ENCODE results near the gene ATP9B. TPM values are rescaled to one million over a fixed set of nuclear protein-coding genes. Genes with fewer than 3 reads are reported as not detected.
A peak's percentile ranks its signal among the peaks of the same experiment; 100 is the strongest.

ATP9B gene
- polyA plus RNA-seq, 3 donors = 7.2 to 20.3 (median 14.0) TPM

DNA sequence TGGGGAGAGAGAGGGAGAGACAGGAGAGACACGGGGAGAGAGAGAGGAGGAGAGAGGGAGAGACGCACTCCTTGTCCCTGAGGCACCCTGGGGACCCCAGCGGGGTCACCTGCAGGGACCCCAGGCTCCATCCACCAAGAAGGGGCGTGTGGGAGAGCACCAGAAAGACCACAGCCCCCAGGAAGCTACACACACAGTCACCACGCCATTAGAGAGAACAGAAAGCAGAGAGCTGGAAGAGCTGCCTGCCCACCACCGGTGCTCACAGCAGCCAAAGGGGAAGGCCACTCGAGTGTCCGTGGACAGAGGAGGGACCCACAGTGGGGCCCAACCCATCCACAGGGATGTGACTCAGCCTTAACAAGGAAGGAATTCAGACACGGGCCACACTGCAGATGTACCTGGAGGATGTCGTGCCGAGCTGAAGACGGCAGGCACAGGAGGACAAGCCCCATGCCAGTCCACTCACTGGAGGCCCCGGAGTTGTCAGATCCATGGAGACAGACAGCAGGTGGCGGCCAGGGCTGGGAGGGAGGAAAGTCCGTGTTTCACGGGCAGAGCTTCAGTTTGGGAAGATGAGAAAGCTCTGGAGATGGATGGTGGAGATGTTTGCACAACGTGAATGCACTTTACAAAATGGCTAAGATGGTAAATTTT lies 315.1 kb downstream of the ATP9B start:
- no peaks in the 10 kb centered on the region for H3K36me3 ChIP-seq (replicated peaks in 1 of 2; ENCODE audit: control insufficient read depth in 1 of 2, insufficient read depth in 2 of 2, low read length in 2 of 2)
- H3K4me3 ChIP-seq (replicated peaks in 1 of 3; ENCODE audit: low read depth in 2 of 3, low read length in 3 of 3) = no peak overlapping the region
- H3K27ac Mint-ChIP-seq = peak overlapping the region in 2 of 7 donors; percentile 0 to 28
- H3K27me3 ChIP-seq (ENCODE audit: control insufficient read depth in 2 of 2, insufficient read depth in 2 of 2, low read length in 2 of 2) = peaks cover 10 to 16% of the 10 kb centered on the region in 2 donors
- H3K9me3 ChIP-seq (replicated peaks in 1 of 2; ENCODE audit: control insufficient read depth in 1 of 2, insufficient read depth in 1 of 2, low read length in 2 of 2) = no peaks in the 10 kb centered on the region
- TF ChIP-seq, protein P1, sequence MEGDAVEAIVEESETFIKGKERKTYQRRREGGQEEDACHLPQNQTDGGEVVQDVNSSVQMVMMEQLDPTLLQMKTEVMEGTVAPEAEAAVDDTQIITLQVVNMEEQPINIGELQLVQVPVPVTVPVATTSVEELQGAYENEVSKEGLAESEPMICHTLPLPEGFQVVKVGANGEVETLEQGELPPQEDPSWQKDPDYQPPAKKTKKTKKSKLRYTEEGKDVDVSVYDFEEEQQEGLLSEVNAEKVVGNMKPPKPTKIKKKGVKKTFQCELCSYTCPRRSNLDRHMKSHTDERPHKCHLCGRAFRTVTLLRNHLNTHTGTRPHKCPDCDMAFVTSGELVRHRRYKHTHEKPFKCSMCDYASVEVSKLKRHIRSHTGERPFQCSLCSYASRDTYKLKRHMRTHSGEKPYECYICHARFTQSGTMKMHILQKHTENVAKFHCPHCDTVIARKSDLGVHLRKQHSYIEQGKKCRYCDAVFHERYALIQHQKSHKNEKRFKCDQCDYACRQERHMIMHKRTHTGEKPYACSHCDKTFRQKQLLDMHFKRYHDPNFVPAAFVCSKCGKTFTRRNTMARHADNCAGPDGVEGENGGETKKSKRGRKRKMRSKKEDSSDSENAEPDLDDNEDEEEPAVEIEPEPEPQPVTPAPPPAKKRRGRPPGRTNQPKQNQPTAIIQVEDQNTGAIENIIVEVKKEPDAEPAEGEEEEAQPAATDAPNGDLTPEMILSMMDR (IDR thresholded peaks at IDR 0.05) = no peak
- DNase-seq = no peak
- H4K20me1 ChIP-seq (ENCODE audit: insufficient read depth, low read length) = peaks cover 9% of the 10 kb centered on the region
- no peak overlapping the region for H3K9ac ChIP-seq (ENCODE audit: insufficient read depth, low read length, poor library complexity, severe bottlenecking)
- H3K36me3 Mint-ChIP-seq = peaks cover 4 to 8% of the 10 kb centered on the region in 2 donors
- peaks cover under 1% of the 10 kb centered on the region in 2 donors for H3K4me1 ChIP-seq (ENCODE audit: control insufficient read depth in 1 of 2, insufficient read depth in 2 of 2, low read length in 2 of 2)
- H3K9me3 Mint-ChIP-seq = peaks cover 0 to 4% (median 0%) of the 10 kb centered on the region in 7 donors
- H3K4me1 Mint-ChIP-seq = peaks cover 3% of the 10 kb centered on the region
- H3K4me2 ChIP-seq (replicated peaks; ENCODE audit: extremely low read depth, low read length, poor library complexity, severe bottlenecking) = no peak overlapping the region
- WGBS (ENCODE audit: insufficient coverage) = 74% methylated on average over 14 of the region's 17 CpGs
- H3K4me3 Mint-ChIP-seq = no peak overlapping the region
- H3K27ac ChIP-seq (ENCODE audit: low read depth in 1 of 2, low read length in 2 of 2) = no peak overlapping the region
- intact Hi-C loops (cut with micrococcal nuclease) = loop anchor here in 1 of 2 donors (5.0 kb wide), 1 partner anchor 38 kb away; no protein-coding TSS in a partner anchor
- H3K79me2 ChIP-seq (ENCODE audit: insufficient read depth, low read length) = no peaks in the 10 kb centered on the region
- no peak overlapping the region for H2AFZ ChIP-seq (ENCODE audit: insufficient read depth, low read depth, low read length, poor library complexity, severe bottlenecking)
- H3K27me3 Mint-ChIP-seq (ENCODE audit: low read depth in 3 of 3) = peaks cover 16 to 34% (median 26%) of the 10 kb centered on the region in 3 donors

DNA sequence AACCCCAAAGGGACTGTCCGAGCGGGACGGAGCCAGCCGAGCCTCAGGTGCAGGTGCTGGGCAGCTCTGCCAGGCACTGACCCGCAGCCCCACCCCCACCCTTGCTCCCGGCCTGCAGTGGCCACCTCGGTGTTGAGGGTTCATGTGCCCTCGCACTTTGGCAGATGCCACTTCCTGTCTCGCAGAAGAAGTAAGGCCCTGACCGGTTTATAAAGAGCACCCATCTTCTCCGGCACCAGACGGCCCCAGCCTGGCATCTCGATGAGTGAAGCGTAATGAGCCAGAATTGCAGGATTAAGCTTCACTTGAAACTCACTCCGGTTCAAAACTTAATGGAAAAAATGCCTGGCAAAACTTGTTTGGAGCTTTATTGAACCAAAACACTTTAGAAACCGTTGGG lies 315.6 kb downstream of the ATP9B start:
- no peaks in the 10 kb centered on the region for H3K36me3 ChIP-seq (replicated peaks in 1 of 2; ENCODE audit: control insufficient read depth in 1 of 2, insufficient read depth in 2 of 2, low read length in 2 of 2)
- H3K4me3 Mint-ChIP-seq = no peak overlapping the region
- no peak overlapping the region for H2AFZ ChIP-seq (ENCODE audit: insufficient read depth, low read depth, low read length, poor library complexity, severe bottlenecking)
- H3K79me2 ChIP-seq (ENCODE audit: insufficient read depth, low read length) = no peaks in the 10 kb centered on the region
- peaks cover 2 to 5% of the 10 kb centered on the region in 2 donors for H3K36me3 Mint-ChIP-seq
- H3K4me1 Mint-ChIP-seq = no peaks in the 10 kb centered on the region
- peaks cover 21 to 40% (median 30%) of the 10 kb centered on the region in 3 donors for H3K27me3 Mint-ChIP-seq (ENCODE audit: low read depth in 3 of 3)
- H3K4me2 ChIP-seq (replicated peaks; ENCODE audit: extremely low read depth, low read length, poor library complexity, severe bottlenecking) = no peak overlapping the region
- 84% methylated on average over 16 of the region's 16 CpGs for WGBS (ENCODE audit: insufficient coverage)
- DNase-seq = no peak
- TF ChIP-seq, protein P1 (IDR thresholded peaks at IDR 0.05) = no peak
- no peaks in the 10 kb centered on the region for H3K9me3 ChIP-seq (replicated peaks in 1 of 2; ENCODE audit: control insufficient read depth in 1 of 2, insufficient read depth in 1 of 2, low read length in 2 of 2)
- H3K27me3 ChIP-seq (ENCODE audit: control insufficient read depth in 2 of 2, insufficient read depth in 2 of 2, low read length in 2 of 2) = peaks cover 16 to 22% of the 10 kb centered on the region in 2 donors
- H4K20me1 ChIP-seq (ENCODE audit: insufficient read depth, low read length) = peaks cover 7% of the 10 kb centered on the region
- H3K4me1 ChIP-seq (ENCODE audit: control insufficient read depth in 1 of 2, insufficient read depth in 2 of 2, low read length in 2 of 2) = no peaks in the 10 kb centered on the region
- H3K4me3 ChIP-seq (replicated peaks in 1 of 3; ENCODE audit: low read depth in 2 of 3, low read length in 3 of 3) = no peak overlapping the region
- H3K27ac ChIP-seq (ENCODE audit: low read depth in 1 of 2, low read length in 2 of 2) = no peak overlapping the region
- intact Hi-C loops (cut with micrococcal nuclease) = loop anchor here (5.0 kb wide), 1 partner anchor 37 kb away; no protein-coding TSS in a partner anchor
- peaks cover 0 to 4% (median 0%) of the 10 kb centered on the region in 7 donors for H3K9me3 Mint-ChIP-seq
- H3K9ac ChIP-seq (ENCODE audit: insufficient read depth, low read length, poor library complexity, severe bottlenecking) = no peak overlapping the region
- no peak overlapping the region for H3K27ac Mint-ChIP-seq

All from CD14-positive monocyte (primary cell).